Measurements from ENCODE around the gene CPAMD8. TPM values are rescaled to one million over a fixed set of nuclear protein-coding genes. Genes with fewer than 3 reads are reported as not detected.

Gene CPAMD8
- total RNA-seq, 1 donor from 2014 or later: 15.4 TPM

GRCh38 chr19:16873594-16873993 is 153.0 kb downstream of the CPAMD8 start:
- TF ChIP-seq CTCF (IDR thresholded peaks at IDR 0.05; ENCODE audit: partially characterized antibody, unreplicated experiment): no peak
- DNase-seq: no peak
- Mint-ChIP-seq H3K27ac (ENCODE audit: unreplicated experiment) (no peak overlapping the region), H3K36me3 (ENCODE audit: unreplicated experiment) (peaks cover 11% of the 10 kb centered on the region), H3K9me3 (ENCODE audit: unreplicated experiment) (peaks cover 7% of the 10 kb centered on the region), H3K4me3 (ENCODE audit: unreplicated experiment) (no peak overlapping the region), H3K27me3 (ENCODE audit: unreplicated experiment) (peaks cover 6% of the 10 kb centered on the region), H3K4me1 (ENCODE audit: low read depth, unreplicated experiment) (peaks cover 5% of the 10 kb centered on the region)

- no peak overlapping the region for H3K27ac Mint-ChIP-seq (ENCODE audit: unreplicated experiment)
- H3K9me3 Mint-ChIP-seq (ENCODE audit: unreplicated experiment): peaks cover 7% of the 10 kb centered on the region
- H3K36me3 Mint-ChIP-seq (ENCODE audit: unreplicated experiment): peaks cover 11% of the 10 kb centered on the region
- H3K27me3 Mint-ChIP-seq (ENCODE audit: unreplicated experiment): peaks cover 6% of the 10 kb centered on the region
- H3K4me3 Mint-ChIP-seq (ENCODE audit: unreplicated experiment): no peak overlapping the region
- peaks cover 5% of the 10 kb centered on the region for H3K4me1 Mint-ChIP-seq (ENCODE audit: low read depth, unreplicated experiment)
- no peak for TF ChIP-seq CTCF (IDR thresholded peaks at IDR 0.05; ENCODE audit: partially characterized antibody, unreplicated experiment)
- no peak for DNase-seq
Observed at GRCh38 chr19:16872728-16873127, 153.9 kb downstream of the CPAMD8 start.

- H3K9me3 Mint-ChIP-seq (ENCODE audit: unreplicated experiment): peaks cover 7% of the 10 kb centered on the region
- no peak overlapping the region for H3K27ac Mint-ChIP-seq (ENCODE audit: unreplicated experiment)
- peaks cover 5% of the 10 kb centered on the region for H3K4me1 Mint-ChIP-seq (ENCODE audit: low read depth, unreplicated experiment)
- H3K27me3 Mint-ChIP-seq (ENCODE audit: unreplicated experiment): peaks cover 6% of the 10 kb centered on the region
- H3K36me3 Mint-ChIP-seq (ENCODE audit: unreplicated experiment): peaks cover 11% of the 10 kb centered on the region
- H3K4me3 Mint-ChIP-seq (ENCODE audit: unreplicated experiment): no peak overlapping the region
- no peak for TF ChIP-seq CTCF (IDR thresholded peaks at IDR 0.05; ENCODE audit: partially characterized antibody, unreplicated experiment)
- no peak for DNase-seq
Observed at GRCh38 chr19:16871871-16872270, 154.7 kb downstream of the CPAMD8 start.

- Mint-ChIP-seq H3K27me3 (ENCODE audit: unreplicated experiment) (peaks cover 2% of the 10 kb centered on the region), H3K27ac (ENCODE audit: unreplicated experiment) (no peak overlapping the region), H3K36me3 (ENCODE audit: unreplicated experiment) (peaks cover 9% of the 10 kb centered on the region), H3K4me3 (ENCODE audit: unreplicated experiment) (no peak overlapping the region), H3K4me1 (ENCODE audit: low read depth, unreplicated experiment) (peaks cover 4% of the 10 kb centered on the region), H3K9me3 (ENCODE audit: unreplicated experiment) (peaks cover 4% of the 10 kb centered on the region)
- DNase-seq: no peak
- no peak for TF ChIP-seq CTCF (IDR thresholded peaks at IDR 0.05; ENCODE audit: partially characterized antibody, unreplicated experiment)
Observed at GRCh38 chr19:16869331-16869972, 157.2 kb downstream of the CPAMD8 start.

GRCh38 chr19:16868423-16869130 is 158.0 kb downstream of the CPAMD8 start:
- Mint-ChIP-seq H3K9me3 (ENCODE audit: unreplicated experiment) (no peaks in the 10 kb centered on the region), H3K36me3 (ENCODE audit: unreplicated experiment) (peaks cover 4% of the 10 kb centered on the region), H3K27me3 (ENCODE audit: unreplicated experiment) (no peaks in the 10 kb centered on the region), H3K4me1 (ENCODE audit: low read depth, unreplicated experiment) (no peaks in the 10 kb centered on the region), H3K27ac (ENCODE audit: unreplicated experiment) (peak overlapping the region; percentile 43), H3K4me3 (ENCODE audit: unreplicated experiment) (no peak overlapping the region)
- TF ChIP-seq CTCF (IDR thresholded peaks at IDR 0.05; ENCODE audit: partially characterized antibody, unreplicated experiment): no peak
- DNase-seq: no peak
